ENCODE measurements around the gene KCNH1. TPM values are rescaled to one million over a fixed set of nuclear protein-coding genes. Genes with fewer than 3 reads are reported as not detected.

Gene KCNH1
- total and polyA plus RNA-seq, 10 of the 15 experiments (the other 5 are each of a cell fraction or from before 2014, with no cell fraction given): 0.02 to 0.04 (median 0.04) TPM; not detected in 7

GRCh38 chr1:210697185-210697584, 436.8 kb downstream of the KCNH1 start:
- FAIRE-seq: no peak
- CTCF ChIA-PET: interaction anchor here (2.2 kb wide), 1 partner anchor 19 kb away, joined by 6 read pairs; no protein-coding TSS in a partner anchor
- no peak overlapping the region for H3K4me2 ChIP-seq (ENCODE audit: control insufficient read depth, insufficient read depth)
- H3K9ac ChIP-seq (ENCODE audit: control insufficient read depth, insufficient read depth, low read length): no peak overlapping the region
- no peaks in the 10 kb centered on the region for H3K27me3 ChIP-seq (replicated peaks in 1 of 2; ENCODE audit: control insufficient read depth in 2 of 2, insufficient read depth in 2 of 2, low read length in 1 of 2)
- H3K27ac ChIP-seq (ENCODE audit: control insufficient read depth, insufficient read depth): no peak overlapping the region
- peaks cover 20% of the 10 kb centered on the region for H3K4me1 ChIP-seq (ENCODE audit: control insufficient read depth, insufficient read depth, low read length)
- 63% methylated on average over 3 of the region's 3 CpGs for WGBS (ENCODE audit: insufficient coverage, insufficient replicate concordance, low lambda C conversion rate, missing lambda C conversion rate)
- in situ Hi-C loops (cut with MboI): no loop called here
- H3K9me3 ChIP-seq (replicated peaks; ENCODE audit: control insufficient read depth, insufficient read depth, low read length): no peaks in the 10 kb centered on the region
- intact Hi-C loops (cut with micrococcal nuclease; ENCODE audit: unreplicated experiment): no loop called here
- BruUV-seq (replicated peaks): no TSS peak
- peak; percentile 16 for ATAC-seq
- H3K36me3 ChIP-seq (ENCODE audit: control insufficient read depth in 2 of 2, insufficient read depth in 2 of 2, low read length in 1 of 2): no peaks in the 10 kb centered on the region
- POLR2A ChIA-PET: interaction anchor here (1.4 kb wide), 1 partner anchor 12 kb away, joined by 5 read pairs; no protein-coding TSS in a partner anchor
- TF ChIP-seq MAX (IDR thresholded peaks at IDR 0.05; ENCODE audit: low read depth, low read length): no peak
- TF ChIP-seq CTCF (IDR thresholded peaks at IDR 0.05 in 2 of 3, conservative IDR thresholded peaks at IDR 0.05 in 1 of 3; ENCODE audit: control insufficient read depth in 2 of 3, extremely low read depth in 1 of 3, insufficient read depth in 1 of 3, low read depth in 3 of 3, low read length in 3 of 3): 0 out of 6 replicates have a peak, but pooled peaks of 1 of the 3 experiments have one; percentile 4
- H3K79me2 ChIP-seq (ENCODE audit: control insufficient read depth, insufficient read depth, low read length): no peaks in the 10 kb centered on the region
- peak overlapping the region; percentile 38; the same call in 1 of the 2 replicates for H3K4me3 ChIP-seq
- no peaks in the 10 kb centered on the region for H4K20me1 ChIP-seq (ENCODE audit: control insufficient read depth, insufficient read depth)
- no peak overlapping the region for H2AFZ ChIP-seq (ENCODE audit: control insufficient read depth, low read depth, low read length)
- SMC1A ChIA-PET (ENCODE audit: uncharacterized antibody, unreplicated experiment): interaction anchor here (0.6 to 3.2 kb wide), 2 partner anchors 12 to 116 kb away, joined by 3 to 16 read pairs; no protein-coding TSS in a partner anchor
- RAD21 ChIA-PET (ENCODE audit: unreplicated experiment): interaction anchor here (2.3 kb wide), 1 partner anchor 12 kb away, joined by 7 read pairs; no protein-coding TSS in a partner anchor
- no peak for DNase-seq (ENCODE audit: low read depth, low spot score)

- Histone ChIP-seq H3K4me3 (peak overlapping the region; percentile 38; the same call in 1 of the 2 replicates), H2AFZ (ENCODE audit: control insufficient read depth, low read depth, low read length) (no peak overlapping the region), H3K4me1 (ENCODE audit: control insufficient read depth, insufficient read depth, low read length) (peaks cover 20% of the 10 kb centered on the region), H3K4me2 (ENCODE audit: control insufficient read depth, insufficient read depth) (no peak overlapping the region), H3K36me3 (ENCODE audit: control insufficient read depth in 2 of 2, insufficient read depth in 2 of 2, low read length in 1 of 2) (no peaks in the 10 kb centered on the region), H3K79me2 (ENCODE audit: control insufficient read depth, insufficient read depth, low read length) (no peaks in the 10 kb centered on the region), H3K9me3 (replicated peaks; ENCODE audit: control insufficient read depth, insufficient read depth, low read length) (no peaks in the 10 kb centered on the region), H3K27me3 (replicated peaks in 1 of 2; ENCODE audit: control insufficient read depth in 2 of 2, insufficient read depth in 2 of 2, low read length in 1 of 2) (no peaks in the 10 kb centered on the region), H3K27ac (ENCODE audit: control insufficient read depth, insufficient read depth) (no peak overlapping the region), H3K9ac (ENCODE audit: control insufficient read depth, insufficient read depth, low read length) (no peak overlapping the region), H4K20me1 (ENCODE audit: control insufficient read depth, insufficient read depth) (no peaks in the 10 kb centered on the region)
- POLR2A ChIA-PET: interaction anchor here (1.4 kb wide), 1 partner anchor 12 kb away, joined by 5 read pairs; no protein-coding TSS in a partner anchor
- peak; percentile 98 for FAIRE-seq
- peak; percentile 96 for ATAC-seq
- no TSS peak for BruUV-seq (replicated peaks)
- RAD21 ChIA-PET (ENCODE audit: unreplicated experiment): interaction anchor here (1.1 to 2.3 kb wide), 2 partner anchors 12 to 33 kb away, joined by 3 to 7 read pairs; no protein-coding TSS in a partner anchor
- 0% methylated on average over 1 of the region's 1 CpG for WGBS (ENCODE audit: insufficient coverage, insufficient replicate concordance, low lambda C conversion rate, missing lambda C conversion rate)
- peak; percentile 67 for DNase-seq (ENCODE audit: low read depth, low spot score)
- in situ Hi-C loops (cut with MboI) (no loop called here), intact Hi-C loops (cut with micrococcal nuclease; ENCODE audit: unreplicated experiment) (no loop called here)
- SMC1A ChIA-PET (ENCODE audit: uncharacterized antibody, unreplicated experiment): interaction anchor here (0.5 to 3.2 kb wide), 3 partner anchors 12 to 116 kb away, joined by 3 to 16 read pairs (median 4); no protein-coding TSS in a partner anchor
- CTCF ChIA-PET: interaction anchor here (1.1 to 2.2 kb wide), 3 partner anchors 9 to 253 kb away, joined by 3 to 6 read pairs (median 4); no protein-coding TSS in a partner anchor
- no peak for TF ChIP-seq ZNF217 (IDR thresholded peaks at IDR 0.05)
- TF ChIP-seq TCF3 (IDR thresholded peaks at IDR 0.05; ENCODE audit: borderline replicate concordance, insufficient read depth, low read depth, low read length): no peak
- TF ChIP-seq TAF1 (IDR thresholded peaks at IDR 0.05; ENCODE audit: borderline replicate concordance, low read depth, low read length): no peak
- TF ChIP-seq RCOR1 (conservative IDR thresholded peaks at IDR 0.05; ENCODE audit: low read depth, low read length): no peak
- TF ChIP-seq ATF3 (IDR thresholded peaks at IDR 0.05; ENCODE audit: borderline replicate concordance, extremely low read depth, low read depth, low read length): no peak
- no peak for TF ChIP-seq CREB1 (IDR thresholded peaks at IDR 0.05; ENCODE audit: low read depth)
- 0 out of 2 replicates have a peak, but pooled peaks have one; percentile 13 for TF ChIP-seq BCL11A (IDR thresholded peaks at IDR 0.05; ENCODE audit: low read depth, low read length)
- TF ChIP-seq EZH2 (IDR thresholded peaks at IDR 0.05; ENCODE audit: borderline replicate concordance, control insufficient read depth, low read depth, low read length): no peak
- no peak for TF ChIP-seq ZSCAN29 (IDR thresholded peaks at IDR 0.05)
- no peak for TF ChIP-seq USF2 (IDR thresholded peaks at IDR 0.05; ENCODE audit: borderline replicate concordance, low read depth, low read length)
- TF ChIP-seq KLF5 (IDR thresholded peaks at IDR 0.05; ENCODE audit: partially characterized antibody): no peak
Measured at GRCh38 chr1:210696709-210697108, 437.2 kb downstream of the KCNH1 start.

Measured in GM12878 (cell line).